K562 (cell line): ENCODE results near the gene SPPL3. TPM values are rescaled to one million over a fixed set of nuclear protein-coding genes. Genes with fewer than 3 reads are reported as not detected.

Experiments used
- ATAC-seq: fragments of 200-7000 bp; cut with Tn5 transposase; 3 replicates; pipeline ENCODE4 v1.9.1; 2020; ENCODE audit warnings: moderate library complexity
- BruUV-seq: library from RNA; stranded (reverse); fragments of 400-500 nt; replicated peaks from 2 replicates; lab custom pipeline; 2021; lab: Mats Ljungman, UMichigan
- CTCF ChIA-PET: fragments of 300-600 bp; formaldehyde crosslinking; extraction: SDS; loops from one replicate; lab custom pipeline; 2021; ENCODE audit warnings: low intra/inter-chr PET ratio; lab: Yijun Ruan, JAX
- POLR2A ChIA-PET: fragments of 300-600, 350-650 bp; sonication (Branson Sonifier 250); formaldehyde crosslinking; extraction: SDS; loops from one replicate; lab custom pipeline; 2021; ENCODE audit warnings: antibody characterized with exemption, inconsistent platforms; lab: Yijun Ruan, JAX
- DNase-seq, 4 experiments: peaks; one replicate each; pipeline versions ENCODE4 v3.0.0 to v3.0.0-alpha.2; 2011 to 2018; ENCODE audit warnings: low spot score in 3 of 4, mixed read lengths in 3 of 4; ENCODE audit errors: extremely low read depth in 1 of 4
- FAIRE-seq: peaks from 2 replicates; lab custom pipeline; 2011; peaks lifted over from hg19 to GRCh38; lab: Jason Lieb, UNC
- H2AFZ ChIP-seq: 2 replicates; pipeline ENCODE4 v1.6.0; 2011; ENCODE audit warnings: low read depth, low read length, control low read depth, inconsistent platforms
- H3K27ac ChIP-seq: fragments of 200-600 bp; 3 replicates; pipeline ENCODE4 v1.8.0; 2011; ENCODE audit warnings: low read depth, mild to moderate bottlenecking, control low read depth, inconsistent platforms, low read length, moderate library complexity, mixed read lengths; ENCODE audit errors: extremely low read depth
- H3K27me3 ChIP-seq, 2 experiments: fragments of 300-600 bp in 1 of 2; 2 replicates in 1 of 2; 3 replicates in 1 of 2; pipeline versions ENCODE4 v1.6.0 to v1.8.0; 2011; ENCODE audit warnings: inconsistent platforms in 2 of 2, low read length in 2 of 2, mild to moderate bottlenecking in 1 of 2, mixed read lengths in 1 of 2, moderate library complexity in 1 of 2; ENCODE audit not compliant: control insufficient read depth in 2 of 2, insufficient read depth in 2 of 2
- H3K36me3 ChIP-seq: fragments of 300-600 bp; 3 replicates; pipeline ENCODE4 v1.8.0; 2011; ENCODE audit warnings: mild to moderate bottlenecking, low read length, inconsistent platforms; ENCODE audit not compliant: control insufficient read depth, insufficient read depth
- H3K4me1 ChIP-seq, 2 experiments: fragments of 200-600 bp in 1 of 2; replicated peaks in 1 of 2; 2 replicates in 1 of 2; 3 replicates in 1 of 2; pipeline versions ENCODE4 v1.5.1 to v1.8.0; 2011; ENCODE audit warnings: inconsistent platforms in 2 of 2, low read length in 2 of 2, mild to moderate bottlenecking in 1 of 2, mixed read lengths in 1 of 2, moderate library complexity in 1 of 2; ENCODE audit not compliant: control insufficient read depth in 2 of 2, insufficient read depth in 2 of 2
- H3K4me2 ChIP-seq: 2 replicates; pipeline ENCODE4 v1.6.1; 2011; ENCODE audit warnings: low read length, control low read depth, inconsistent platforms, mixed read lengths; ENCODE audit not compliant: insufficient read depth
- H3K4me3 ChIP-seq: fragments of 200-600 bp; sonication (generic), shearing (Covaris generic); 2 replicates; pipeline ENCODE4 v1.5.1; 2016; ENCODE audit warnings: control low read depth, inconsistent platforms
- H3K79me2 ChIP-seq: fragments of 200-600 bp; 3 replicates; pipeline ENCODE4 v1.8.0; 2011; ENCODE audit warnings: low read length, inconsistent platforms; ENCODE audit not compliant: control insufficient read depth, insufficient read depth
- H3K9ac ChIP-seq, 2 experiments: 2 replicates each; pipeline versions ENCODE4 v1.6.0 to v1.6.1; 2011; ENCODE audit warnings: low read depth in 2 of 2, low read length in 2 of 2, control low read depth in 1 of 2, inconsistent platforms in 1 of 2, mild to moderate bottlenecking in 1 of 2, mixed read lengths in 1 of 2; ENCODE audit not compliant: insufficient read depth in 1 of 2
- H3K9me1 ChIP-seq: one replicate; pipeline ENCODE4 v1.6.0; 2011; ENCODE audit warnings: inconsistent platforms, mild to moderate bottlenecking, low read length, moderate library complexity; ENCODE audit not compliant: control insufficient read depth, insufficient read depth
- H3K9me3 ChIP-seq: replicated peaks from 2 replicates; pipeline ENCODE4 v1.5.1; 2011; ENCODE audit warnings: low read depth, low read length, inconsistent platforms; ENCODE audit not compliant: control insufficient read depth, insufficient read depth
- H4K20me1 ChIP-seq: replicated peaks from 2 replicates; pipeline ENCODE4 v1.6.1; 2011; ENCODE audit warnings: low read length, inconsistent platforms, mixed read lengths; ENCODE audit not compliant: control insufficient read depth, insufficient read depth
- BACH1 ChIP-seq: fragments of 200-800 bp; sonication (Bioruptor generic); IDR thresholded peaks from 2 replicates; pipeline ENCODE4 v1.6.1; 2016; ENCODE audit warnings: missing genetic modification characterization, missing compliant biosample characterization
- MEIS2 ChIP-seq: fragments of 450-650 bp; IDR thresholded peaks from 2 replicates; pipeline ENCODE4 v1.6.1; 2014; ENCODE audit warnings: mild to moderate bottlenecking; ENCODE audit not compliant: partially characterized antibody
- PHB ChIP-seq: fragments of 250-450 bp; sonication (Bioruptor Pico); IDR thresholded peaks from 2 replicates; pipeline ENCODE4 v1.5.0; 2021
- PKNOX1 ChIP-seq: fragments of 450-650 bp; IDR thresholded peaks from 2 replicates; pipeline ENCODE4 v1.6.1; 2016
- SIN3B ChIP-seq: fragments of 450-650 bp; IDR thresholded peaks from 2 replicates; pipeline ENCODE4 v1.6.1; 2017; ENCODE audit warnings: low read depth, mild to moderate bottlenecking, moderate library complexity
- ZNF384 ChIP-seq: IDR thresholded peaks from 2 replicates; pipeline ENCODE4 v1.6.1; 2012; ENCODE audit warnings: low read depth, low read length, improper control_type of control experiment
- WGBS: fragments of 100-300 bp; shearing (Covaris generic); methylation state at CpG from one replicate; pipeline ENCODE4 v1.1.6; 2016; ENCODE audit warnings: low coverage, mixed read lengths; ENCODE audit not compliant: insufficient coverage; ENCODE audit errors: missing lambda C conversion rate; 5-methylcytosine and 5-hydroxymethylcytosine counted together
- in situ Hi-C: fragments of 300-500 bp; cut with MboI; formaldehyde crosslinking; loops from 4 replicates; pipeline ENCODE4 v1.15.0; 2018; ENCODE audit warnings: inconsistent platforms, mixed read lengths
- intact Hi-C: fragments of 100-400 bp; cut with micrococcal nuclease; formaldehyde crosslinking; loops from 2 replicates; pipeline ENCODE4 v1.14.2; 2022
- polyA plus RNA-seq, 8 experiments: library from polyadenylated mRNA; depleted of rRNA in 4 of 8; stranded (reverse) in 5 of 8; unstranded in 3 of 8; fragments of >200 nt; fragmentation: Nextera tagmentation in 2 of 8; fragmentation: Illumina TruSeq in 1 of 8; extraction: Ambion mirVana in 2 of 8; extraction: Trizol in 1 of 8; gene quantifications; 2 replicates each; pipeline versions ENCODE4 v1.2.1 to v1.2.3, GENCODE V29; 2011 to 2014; ENCODE audit warnings: inconsistent platforms in 1 of 8, missing spikeins in 1 of 8
- total RNA-seq, 7 experiments: library from RNA; depleted of rRNA in 6 of 7; stranded (reverse); fragments of >200 nt in 6 of 7; fragmentation: Illumina TruSeq in 2 of 7; extraction: Trizol in 2 of 7; gene quantifications; 2 replicates each; pipeline versions ENCODE4 v1.2.1 to v1.2.3, GENCODE V29; 2011 to 2021; ENCODE audit warnings: low replicate concordance in 1 of 7
- TF ChIP-seq, protein P1 (sequence below): IDR thresholded peaks from 2 replicates; pipeline ENCODE4 v1.6.1; 2016; ENCODE audit warnings: missing genetic modification characterization, missing compliant biosample characterization

Gene SPPL3
- total and polyA plus RNA-seq, 9 of the 15 experiments (the other 6 are each of a cell fraction or from before 2014, with no cell fraction given): 2.9 to 32.1 (median 7.1) TPM

DNA sequence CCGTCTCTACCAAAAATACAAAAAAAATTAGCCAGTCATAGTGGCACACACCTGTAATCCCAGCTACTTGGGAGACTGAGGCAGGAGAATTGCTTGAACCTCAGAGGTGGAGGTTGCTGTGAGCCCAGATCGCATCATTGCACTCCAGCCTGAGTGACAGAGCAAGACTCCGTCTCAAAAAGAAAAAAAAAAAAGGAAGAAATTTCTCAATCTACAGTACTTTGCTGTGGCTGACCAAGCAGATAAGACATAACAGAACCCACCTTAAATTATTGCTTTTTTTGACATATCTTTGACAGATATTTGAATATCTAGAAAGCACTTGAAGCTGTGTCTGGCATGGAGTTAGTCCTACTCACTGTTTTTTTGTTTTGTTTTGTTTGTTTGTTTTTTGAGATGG lies 39.3 kb upstream of the SPPL3 start:
- peaks cover 3 to 6% of the 10 kb centered on the region in 2 experiments; a peak in 2 of 5 replicates for H3K4me1 ChIP-seq
- 0 out of 5 replicates have a peak, but pooled peaks cover 0 to 5% of the 10 kb centered on the region in 2 experiments for H3K27me3 ChIP-seq
- DNase-seq: no peak
- no peaks in the 10 kb centered on the region for H3K9me3 ChIP-seq
- 31% methylated on average over 3 of the region's 3 CpGs for WGBS
- TF ChIP-seq BACH1 (no peak), PHB (CRISPR knock-in tag) (no peak), SIN3B (no peak), PKNOX1 (peak; percentile 72), MEIS2 (peak; percentile 31), ZNF384 (peak; percentile 53; the same call in 1 of the 2 replicates)
- TF ChIP-seq, protein P1, sequence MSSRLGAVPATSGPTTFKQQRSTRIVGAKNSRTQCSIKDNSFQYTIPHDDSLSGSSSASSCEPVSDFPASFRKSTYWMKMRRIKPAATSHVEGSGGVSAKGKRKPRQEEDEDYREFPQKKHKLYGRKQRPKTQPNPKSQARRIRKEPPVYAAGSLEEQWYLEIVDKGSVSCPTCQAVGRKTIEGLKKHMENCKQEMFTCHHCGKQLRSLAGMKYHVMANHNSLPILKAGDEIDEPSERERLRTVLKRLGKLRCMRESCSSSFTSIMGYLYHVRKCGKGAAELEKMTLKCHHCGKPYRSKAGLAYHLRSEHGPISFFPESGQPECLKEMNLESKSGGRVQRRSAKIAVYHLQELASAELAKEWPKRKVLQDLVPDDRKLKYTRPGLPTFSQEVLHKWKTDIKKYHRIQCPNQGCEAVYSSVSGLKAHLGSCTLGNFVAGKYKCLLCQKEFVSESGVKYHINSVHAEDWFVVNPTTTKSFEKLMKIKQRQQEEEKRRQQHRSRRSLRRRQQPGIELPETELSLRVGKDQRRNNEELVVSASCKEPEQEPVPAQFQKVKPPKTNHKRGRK: no peak
- H4K20me1 ChIP-seq: no peaks in the 10 kb centered on the region
- H3K27ac ChIP-seq: no peak overlapping the region
- no TSS peak for BruUV-seq
- H3K4me2 ChIP-seq: no peak overlapping the region
- POLR2A ChIA-PET: no interaction called here
- no peak overlapping the region for H2AFZ ChIP-seq
- CTCF ChIA-PET: no interaction called here
- H3K36me3 ChIP-seq: no peaks in the 10 kb centered on the region
- no peak for FAIRE-seq
- no peaks in the 10 kb centered on the region for H3K79me2 ChIP-seq
- no peak overlapping the region for H3K9ac ChIP-seq
- no peaks in the 10 kb centered on the region for H3K9me1 ChIP-seq
- in situ Hi-C loops: no loop called here
- H3K4me3 ChIP-seq: no peak overlapping the region
- ATAC-seq: no peak
- intact Hi-C loops: no loop called here
